ENCODE measurements around the gene LZTR1.
"Not testable (repeated sequence)": the region's sequence is repeated elsewhere in the genome, so short reads cannot be mapped to it uniquely, and the experiment has no call there.

LZTR1 gene

DNA sequence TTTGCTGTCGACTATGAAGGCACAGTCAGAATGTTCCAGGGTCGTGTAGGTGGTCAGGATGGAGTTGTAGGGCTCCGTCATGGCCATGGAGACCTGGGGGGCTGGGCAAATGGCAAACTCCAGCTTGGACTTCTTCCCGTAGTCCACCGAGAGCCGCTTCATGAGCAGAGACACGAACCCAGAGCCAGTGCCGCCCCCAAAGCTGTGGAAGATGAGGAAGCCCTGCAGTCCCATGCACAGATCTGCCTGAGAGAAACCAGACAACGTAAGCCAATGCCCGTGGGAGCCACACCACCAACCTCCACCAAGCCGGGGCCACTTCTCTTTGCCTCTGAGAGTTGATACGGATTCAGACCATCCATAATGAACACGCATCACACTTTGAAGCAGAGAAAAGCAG is 27.1 kb downstream of the LZTR1 start:
- H3K36me3 ChIP-seq (ENCODE audit: control insufficient read depth, insufficient read depth, low read length); H3K9me3 ChIP-seq (ENCODE audit: control insufficient read depth, low read length); H3K4me3 ChIP-seq (ENCODE audit: insufficient read depth, low read depth, low read length, poor library complexity, severe bottlenecking); H3K27me3 ChIP-seq (replicated peaks; ENCODE audit: control insufficient read depth, insufficient read depth, low read length, poor library complexity, severe bottlenecking); H3K27ac ChIP-seq (ENCODE audit: insufficient read depth, low read length, poor library complexity, severe bottlenecking); DNase-seq; H3K4me1 ChIP-seq (ENCODE audit: control insufficient read depth, insufficient read depth, low read length, poor library complexity, severe bottlenecking): not testable (repeated sequence)

DNA sequence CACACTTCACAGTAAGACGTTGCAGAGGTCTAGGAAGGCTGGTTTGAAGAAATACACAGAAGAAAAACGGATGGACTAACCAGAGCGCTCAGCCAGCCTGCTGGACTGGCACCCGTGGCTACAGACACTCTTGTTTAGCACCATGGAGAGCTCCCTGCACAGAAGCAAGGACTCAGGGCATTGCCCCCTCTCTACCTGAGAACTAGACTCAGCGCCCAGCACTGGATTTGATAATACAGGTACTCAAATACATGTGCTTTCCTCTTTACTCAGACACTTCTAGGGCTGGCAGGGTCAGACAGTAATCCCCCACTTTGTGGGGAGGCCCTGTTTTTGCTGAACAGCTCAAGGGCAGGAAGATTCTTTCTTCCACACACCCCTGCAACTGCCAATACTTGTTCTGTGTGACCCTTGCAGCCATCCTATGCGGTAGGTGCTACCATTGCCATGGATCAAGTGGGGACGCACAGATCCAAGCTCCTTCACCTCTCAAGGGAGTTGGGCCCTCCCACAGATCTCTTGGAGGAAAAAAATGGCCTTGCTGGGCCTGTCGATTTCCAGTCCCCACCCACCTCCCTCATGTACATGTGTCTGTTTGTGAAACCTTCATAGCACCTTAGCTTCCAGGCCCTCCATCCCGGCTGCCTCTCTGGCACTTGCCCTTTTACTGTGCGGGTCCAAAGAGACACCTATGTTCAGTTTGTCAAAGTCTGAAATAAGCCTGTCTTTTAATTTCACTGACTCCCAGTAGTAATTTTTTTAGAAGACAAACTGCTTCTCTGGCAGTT is 27.7 kb downstream of the LZTR1 start:
- H3K27me3 ChIP-seq (replicated peaks; ENCODE audit: control insufficient read depth, insufficient read depth, low read length, poor library complexity, severe bottlenecking) = no peaks in the 10 kb centered on the region
- DNase-seq = no peak
- no peaks in the 10 kb centered on the region for H3K36me3 ChIP-seq (ENCODE audit: control insufficient read depth, insufficient read depth, low read length)
- no peak overlapping the region for H3K27ac ChIP-seq (ENCODE audit: insufficient read depth, low read length, poor library complexity, severe bottlenecking)
- H3K4me3 ChIP-seq (ENCODE audit: insufficient read depth, low read depth, low read length, poor library complexity, severe bottlenecking) = no peak overlapping the region
- H3K9me3 ChIP-seq (ENCODE audit: control insufficient read depth, low read length) = no peaks in the 10 kb centered on the region
- H3K4me1 ChIP-seq (ENCODE audit: control insufficient read depth, insufficient read depth, low read length, poor library complexity, severe bottlenecking) = peaks cover 6% of the 10 kb centered on the region

DNA sequence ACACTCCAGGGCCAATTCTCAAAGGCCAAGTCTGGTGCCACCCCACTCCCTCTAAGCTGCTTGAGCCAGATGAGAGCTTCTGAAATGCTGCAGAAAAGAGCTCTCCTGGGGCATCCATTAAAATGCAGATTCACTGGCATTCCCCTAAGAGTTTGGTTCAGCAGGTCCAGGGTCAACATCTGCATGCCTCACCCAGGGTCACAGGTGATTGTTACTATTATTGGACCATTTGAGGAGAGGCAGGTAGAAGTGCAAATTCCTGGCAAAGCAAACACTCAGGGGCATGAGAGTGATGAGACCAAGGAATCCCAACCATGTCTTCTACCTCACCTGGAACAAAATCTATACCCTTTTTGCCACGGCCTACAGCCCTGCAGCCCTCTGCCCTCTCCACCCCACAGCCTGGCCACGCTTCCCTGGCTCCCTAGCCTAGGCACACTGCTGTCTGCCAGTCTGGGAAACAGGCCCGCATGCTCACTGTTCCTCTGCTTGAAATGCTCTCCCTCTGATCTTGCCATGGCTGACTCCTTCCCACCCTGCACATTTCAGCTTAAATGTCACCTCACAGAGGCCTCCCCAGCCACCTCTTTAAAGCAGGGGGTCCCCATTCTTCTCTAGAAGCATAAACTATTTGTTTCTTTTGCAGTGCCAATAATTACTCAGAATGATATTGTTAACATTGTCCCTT is 28.5 kb downstream of the LZTR1 start:
- Histone ChIP-seq H3K27me3 (replicated peaks; ENCODE audit: control insufficient read depth, insufficient read depth, low read length, poor library complexity, severe bottlenecking) (no peaks in the 10 kb centered on the region), H3K9me3 (ENCODE audit: control insufficient read depth, low read length) (no peaks in the 10 kb centered on the region), H3K36me3 (ENCODE audit: control insufficient read depth, insufficient read depth, low read length) (no peaks in the 10 kb centered on the region), H3K4me3 (ENCODE audit: insufficient read depth, low read depth, low read length, poor library complexity, severe bottlenecking) (no peak overlapping the region), H3K4me1 (ENCODE audit: control insufficient read depth, insufficient read depth, low read length, poor library complexity, severe bottlenecking) (peaks cover 9% of the 10 kb centered on the region), H3K27ac (ENCODE audit: insufficient read depth, low read length, poor library complexity, severe bottlenecking) (no peak overlapping the region)
- no peak for DNase-seq

GRCh38 chr22:21012446-21013407 is 30.6 kb downstream of the LZTR1 start:
- H3K4me1 ChIP-seq (ENCODE audit: control insufficient read depth, insufficient read depth, low read length, poor library complexity, severe bottlenecking) = peaks cover 9% of the 10 kb centered on the region
- H3K36me3 ChIP-seq (ENCODE audit: control insufficient read depth, insufficient read depth, low read length) = no peaks in the 10 kb centered on the region
- no peak overlapping the region for H3K4me3 ChIP-seq (ENCODE audit: insufficient read depth, low read depth, low read length, poor library complexity, severe bottlenecking)
- H3K27ac ChIP-seq (ENCODE audit: insufficient read depth, low read length, poor library complexity, severe bottlenecking) = no peak overlapping the region
- no peaks in the 10 kb centered on the region for H3K27me3 ChIP-seq (replicated peaks; ENCODE audit: control insufficient read depth, insufficient read depth, low read length, poor library complexity, severe bottlenecking)
- no peak for DNase-seq
- H3K9me3 ChIP-seq (ENCODE audit: control insufficient read depth, low read length) = no peaks in the 10 kb centered on the region

DNA sequence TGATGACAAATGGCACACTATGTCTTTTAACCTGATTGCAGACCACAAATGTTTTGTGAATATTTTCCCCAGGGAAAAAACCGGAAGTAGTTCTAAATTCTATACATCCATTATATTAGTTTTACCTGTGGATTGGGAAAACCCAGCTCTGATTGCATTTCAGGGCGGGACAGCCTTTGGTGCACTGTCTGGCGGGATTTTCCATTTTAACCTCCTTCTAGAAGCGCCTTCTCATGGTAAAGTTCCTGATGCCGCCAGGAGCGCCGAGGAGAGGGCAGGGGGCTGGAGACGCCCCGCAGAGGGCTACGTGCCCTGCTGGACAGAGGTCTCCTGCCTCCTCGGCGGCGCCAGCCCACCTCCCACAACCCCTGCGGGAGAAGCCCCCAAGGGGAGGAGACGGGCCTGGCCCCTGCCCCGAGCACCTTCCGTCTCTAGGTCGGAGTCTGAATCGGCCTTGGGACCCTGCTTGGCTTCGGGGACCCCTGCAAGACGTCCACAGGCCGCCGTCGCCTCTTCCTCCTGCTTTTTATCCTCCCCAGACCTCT is 31.6 kb downstream of the LZTR1 start:
- peaks cover 9% of the 10 kb centered on the region for H3K4me1 ChIP-seq (ENCODE audit: control insufficient read depth, insufficient read depth, low read length, poor library complexity, severe bottlenecking)
- no peaks in the 10 kb centered on the region for H3K36me3 ChIP-seq (ENCODE audit: control insufficient read depth, insufficient read depth, low read length)
- DNase-seq = no peak
- peak overlapping the region; percentile 31 for H3K4me3 ChIP-seq (ENCODE audit: insufficient read depth, low read depth, low read length, poor library complexity, severe bottlenecking)
- H3K27ac ChIP-seq (ENCODE audit: insufficient read depth, low read length, poor library complexity, severe bottlenecking) = peak overlapping the region; percentile 65
- H3K27me3 ChIP-seq (replicated peaks; ENCODE audit: control insufficient read depth, insufficient read depth, low read length, poor library complexity, severe bottlenecking) = no peaks in the 10 kb centered on the region
- no peaks in the 10 kb centered on the region for H3K9me3 ChIP-seq (ENCODE audit: control insufficient read depth, low read length)

- Histone ChIP-seq H3K9me3 (ENCODE audit: control insufficient read depth, low read length) (no peaks in the 10 kb centered on the region), H3K4me1 (ENCODE audit: control insufficient read depth, insufficient read depth, low read length, poor library complexity, severe bottlenecking) (peaks cover 9% of the 10 kb centered on the region), H3K27ac (ENCODE audit: insufficient read depth, low read length, poor library complexity, severe bottlenecking) (peak overlapping the region; percentile 65), H3K36me3 (ENCODE audit: control insufficient read depth, insufficient read depth, low read length) (no peaks in the 10 kb centered on the region), H3K4me3 (ENCODE audit: insufficient read depth, low read depth, low read length, poor library complexity, severe bottlenecking) (peak overlapping the region; percentile 31), H3K27me3 (replicated peaks; ENCODE audit: control insufficient read depth, insufficient read depth, low read length, poor library complexity, severe bottlenecking) (no peaks in the 10 kb centered on the region)
- peak; percentile 79 to 81 (median 79) for DNase-seq
Observed at GRCh38 chr22:21014202-21014725, 32.2 kb downstream of the LZTR1 start.

DNA sequence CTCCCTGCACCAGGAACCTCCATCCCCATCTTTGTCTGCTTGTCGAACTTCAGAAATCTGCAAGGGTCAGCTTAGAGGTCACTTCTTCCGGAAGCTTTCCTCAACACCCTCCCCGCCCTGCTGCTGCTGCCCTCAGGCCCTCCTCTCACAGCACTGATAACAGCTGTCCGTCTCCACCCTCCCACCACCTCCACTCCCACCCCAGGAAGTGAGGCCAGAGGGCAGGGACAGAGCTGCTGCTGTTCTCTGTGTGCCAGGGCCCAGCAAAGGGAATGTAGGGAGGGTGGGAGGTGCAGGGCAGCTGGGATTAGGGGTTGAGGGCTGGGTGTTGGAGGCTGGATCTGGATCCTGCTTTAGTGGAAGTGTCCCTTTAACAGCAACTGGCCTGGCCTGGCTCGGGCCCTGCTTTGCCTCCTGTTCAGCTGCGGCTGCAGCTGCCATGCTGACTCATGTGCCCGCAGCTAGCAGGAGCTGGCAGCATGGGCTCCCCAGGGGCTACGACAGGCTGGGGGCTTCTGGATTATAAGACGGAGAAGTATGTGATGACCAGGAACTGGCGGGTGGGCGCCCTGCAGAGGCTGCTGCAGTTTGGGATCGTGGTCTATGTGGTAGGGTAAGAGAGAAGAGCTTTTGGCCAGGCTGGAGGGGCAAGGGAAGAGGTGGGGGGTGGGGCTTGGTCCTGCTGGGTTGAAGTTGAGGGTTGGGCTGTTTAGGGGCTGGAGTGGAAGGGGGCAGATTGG is 32.8 kb downstream of the LZTR1 start, which contains the start of gene P2RX6:
Gene P2RX6, plus strand, starts transcription at position 440 of the 740 bp plus-strand sequence. Its CDS starts 10 bp downstream, at position 450.
- DNase-seq = no peak
- no peaks in the 10 kb centered on the region for H3K9me3 ChIP-seq (ENCODE audit: control insufficient read depth, low read length)
- H3K4me1 ChIP-seq (ENCODE audit: control insufficient read depth, insufficient read depth, low read length, poor library complexity, severe bottlenecking) = peaks cover 9% of the 10 kb centered on the region
- peak within 1 kb of the TSS; percentile 31 for H3K4me3 ChIP-seq (ENCODE audit: insufficient read depth, low read depth, low read length, poor library complexity, severe bottlenecking)
- H3K27me3 ChIP-seq (replicated peaks; ENCODE audit: control insufficient read depth, insufficient read depth, low read length, poor library complexity, severe bottlenecking) = no peaks in the 10 kb centered on the region
- peak within 1 kb of the TSS; percentile 65 for H3K27ac ChIP-seq (ENCODE audit: insufficient read depth, low read length, poor library complexity, severe bottlenecking)
- H3K36me3 ChIP-seq (ENCODE audit: control insufficient read depth, insufficient read depth, low read length) = no peaks in the 10 kb centered on the region

- Histone ChIP-seq H3K4me3 (ENCODE audit: insufficient read depth, low read depth, low read length, poor library complexity, severe bottlenecking) (no peak overlapping the region), H3K27ac (ENCODE audit: insufficient read depth, low read length, poor library complexity, severe bottlenecking) (no peak overlapping the region), H3K27me3 (replicated peaks; ENCODE audit: control insufficient read depth, insufficient read depth, low read length, poor library complexity, severe bottlenecking) (no peaks in the 10 kb centered on the region), H3K36me3 (ENCODE audit: control insufficient read depth, insufficient read depth, low read length) (no peaks in the 10 kb centered on the region), H3K4me1 (ENCODE audit: control insufficient read depth, insufficient read depth, low read length, poor library complexity, severe bottlenecking) (peaks cover 9% of the 10 kb centered on the region), H3K9me3 (ENCODE audit: control insufficient read depth, low read length) (no peaks in the 10 kb centered on the region)
- DNase-seq = no peak
Observed at GRCh38 chr22:21015466-21016006, 33.4 kb downstream of the LZTR1 start.
